ENCODE data around the gene AARSD1.
"Not testable (repeated sequence)": the region's sequence is repeated elsewhere in the genome, so short reads cannot be mapped to it uniquely, and the experiment has no call there.

The AARSD1 gene

GRCh38 chr17:42980766-42981397 lies 16.6 kb upstream of the AARSD1 start:
- peak in 1 of 2 donors; percentile 16 for DNase-seq

GRCh38 chr17:42980274-42980765 lies 16.1 kb upstream of the AARSD1 start, which contains the start of gene RUNDC1:
Gene RUNDC1, plus strand, starts transcription at chr17:42980565. Its CDS starts 12 bp downstream, at chr17:42980577.
- peak; percentile 70 to 86 for DNase-seq

GRCh38 chr17:42979511-42980273 lies 15.4 kb upstream of the AARSD1 start, which contains the start of gene PTGES3L:
Gene PTGES3L, minus strand, starts transcription at chr17:42980080. Its CDS starts 27 bp downstream, at chr17:42980053.
- DNase-seq = no peak

DNA sequence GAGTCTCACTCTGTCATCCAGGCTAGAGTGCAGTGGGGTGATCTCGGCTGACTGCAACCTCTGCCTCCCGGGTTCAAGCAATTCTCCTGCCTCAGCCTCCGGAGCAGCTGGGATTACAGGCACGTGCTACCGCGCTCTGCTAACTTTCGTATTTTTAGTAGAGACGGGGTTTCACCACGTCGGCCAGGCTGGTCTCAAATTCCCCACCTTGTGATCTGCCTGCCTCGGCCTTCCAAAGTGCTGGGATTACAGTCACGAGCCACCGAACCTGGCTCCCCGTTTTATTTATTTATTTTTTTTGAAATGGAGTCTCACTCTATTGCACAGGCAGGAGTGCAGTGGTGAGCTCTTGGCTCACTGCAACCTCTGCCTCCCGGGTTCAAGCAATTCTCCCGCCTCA lies 11.4 kb upstream of the AARSD1 start:
- DNase-seq = not testable (repeated sequence)

DNA sequence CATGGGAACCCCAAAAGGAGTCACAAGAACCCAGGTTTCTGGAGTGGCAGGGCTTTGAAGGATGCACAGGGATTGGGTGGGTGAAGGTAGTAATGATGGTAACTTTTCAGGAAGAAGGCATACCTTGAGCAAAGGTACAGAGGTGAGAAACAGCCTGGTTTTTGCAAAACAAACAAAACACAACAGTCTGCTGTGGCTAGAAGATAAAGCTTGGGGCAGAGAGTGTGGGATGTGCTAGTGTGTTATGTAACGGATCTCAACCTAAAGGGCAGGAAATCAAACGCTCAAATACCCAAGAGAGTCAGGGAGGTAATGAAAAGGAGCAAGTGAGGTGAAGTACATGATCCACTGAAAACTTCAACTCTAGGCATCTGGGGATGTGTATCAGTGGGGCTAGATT lies 11.0 kb upstream of the AARSD1 start:
- DNase-seq = no peak

DNA sequence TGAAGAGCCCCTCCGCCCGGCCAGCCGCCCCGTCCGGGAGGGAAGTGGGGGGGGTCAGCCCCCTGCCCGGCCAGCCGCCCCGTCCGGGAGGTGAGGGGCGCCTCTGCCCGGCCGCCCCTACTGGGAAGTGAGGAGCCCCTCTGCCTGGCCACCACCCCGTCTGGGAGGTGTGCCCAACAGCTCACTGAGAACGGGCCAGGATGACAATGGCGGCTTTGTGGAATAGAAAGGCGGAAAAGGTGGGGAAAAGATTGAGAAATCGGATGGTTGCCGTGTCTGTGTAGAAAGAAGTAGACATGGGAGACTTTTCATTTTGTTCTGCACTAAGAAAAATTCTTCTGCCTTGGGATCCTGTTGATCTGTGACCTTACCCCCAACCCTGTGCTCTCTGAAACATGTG lies 9.1 kb upstream of the AARSD1 start:
- DNase-seq = not testable (repeated sequence)

- DNase-seq = no peak
Measured at GRCh38 chr17:42971589-42971988, 7.3 kb upstream of the AARSD1 start.

DNA sequence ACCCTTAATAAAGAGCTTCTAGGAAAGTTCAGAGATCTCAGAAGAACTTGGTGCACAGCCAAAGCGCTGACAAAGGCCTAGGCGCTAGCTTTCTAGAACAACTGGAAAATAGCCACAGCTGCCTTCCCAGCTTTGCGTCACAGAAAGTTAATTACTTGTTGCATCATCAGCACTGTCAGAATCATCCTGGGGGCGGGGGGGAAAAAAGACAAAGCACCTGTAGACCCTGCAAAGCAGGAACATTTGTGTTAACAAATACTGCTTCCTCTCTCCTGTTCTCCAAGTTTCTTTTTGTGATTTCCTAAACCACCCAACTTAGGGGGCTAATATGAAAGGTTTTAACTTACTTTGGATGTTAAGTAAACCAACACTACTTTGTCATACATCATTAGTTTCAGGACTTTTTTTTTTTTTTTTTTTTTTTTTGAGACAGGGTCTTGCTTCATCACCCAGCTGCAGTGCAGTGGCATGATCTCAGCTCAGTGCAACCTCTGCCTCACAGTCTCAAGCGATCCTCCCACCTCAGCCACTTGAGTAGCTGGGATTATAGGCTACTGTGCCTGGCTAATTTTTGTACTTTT lies 4.8 kb upstream of the AARSD1 start:
- DNase-seq = no peak

DNA sequence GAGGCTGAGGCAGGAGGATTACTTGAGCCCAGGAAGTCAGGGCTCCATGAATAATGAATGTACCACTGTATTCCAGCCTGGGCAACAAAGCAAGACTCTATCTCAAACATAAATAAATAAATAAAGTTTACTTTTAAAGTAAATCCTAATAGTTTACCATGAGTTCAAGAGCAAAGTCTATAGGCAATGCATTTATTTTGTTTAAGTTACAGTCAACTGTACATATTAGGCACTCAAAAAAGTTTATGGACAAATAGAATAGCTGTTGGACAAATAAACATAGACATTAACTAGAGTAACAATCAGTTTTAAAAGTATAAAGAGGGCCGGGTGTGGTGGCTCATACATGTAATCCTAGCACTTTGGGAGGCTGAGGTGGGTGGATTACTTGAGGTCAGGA lies 3.7 kb upstream of the AARSD1 start:
- no peak for DNase-seq

DNA sequence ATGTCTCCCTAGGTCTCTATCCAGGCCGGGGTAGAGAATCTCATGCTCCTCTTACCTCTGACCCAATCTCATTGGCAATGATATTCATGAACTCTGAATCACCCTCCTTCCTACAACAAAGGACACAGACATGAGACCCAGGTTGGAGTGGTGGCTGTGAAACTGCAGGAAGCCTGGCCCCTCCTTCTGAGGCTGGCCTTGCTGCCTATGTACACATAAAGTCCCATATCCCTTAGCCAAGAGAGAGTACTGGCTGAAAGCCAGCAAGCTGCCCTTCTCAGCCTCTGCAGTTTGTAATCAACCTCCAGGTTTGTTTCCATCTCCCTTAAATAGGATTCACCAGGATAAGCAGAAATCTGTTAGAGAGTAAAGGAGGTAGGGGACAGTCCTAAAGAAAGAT lies 10.6 kb downstream of the AARSD1 start:
- DNase-seq = no peak

- DNase-seq = no peak
Measured at GRCh38 chr17:42950044-42950783, 14.0 kb downstream of the AARSD1 start.

GRCh38 chr17:42946812-42947211 lies 17.4 kb downstream of the AARSD1 start:
- DNase-seq = no peak

GRCh38 chr17:42944211-42944610 lies 20.0 kb downstream of the AARSD1 start:
- no peak for DNase-seq

- peak; percentile 11 to 47 for DNase-seq
Measured at GRCh38 chr17:42937712-42938596, 26.3 kb downstream of the AARSD1 start.

DNA sequence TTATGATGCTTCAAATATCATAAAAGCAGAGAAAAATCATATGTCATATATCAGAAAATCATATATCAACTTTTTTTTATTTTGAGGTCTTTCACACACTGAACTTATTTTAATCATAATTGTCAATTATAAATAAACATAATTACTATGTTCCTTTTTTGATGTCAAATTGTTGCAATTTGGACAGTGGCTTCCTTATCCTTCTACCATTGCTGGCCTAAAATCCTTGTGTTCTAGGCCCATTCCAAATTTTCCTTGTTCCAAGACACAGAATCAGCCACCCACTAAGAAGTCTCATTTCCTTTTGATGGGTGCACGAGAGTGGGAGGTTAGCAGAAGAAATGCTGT lies 34.8 kb downstream of the AARSD1 start:
- DNase-seq = no peak

- DNase-seq = peak in 1 of 2 donors; percentile 2
Measured at GRCh38 chr17:42928714-42929496, 35.3 kb downstream of the AARSD1 start.

- no peak for DNase-seq
Measured at GRCh38 chr17:42924891-42925290, 39.4 kb downstream of the AARSD1 start.

DNA sequence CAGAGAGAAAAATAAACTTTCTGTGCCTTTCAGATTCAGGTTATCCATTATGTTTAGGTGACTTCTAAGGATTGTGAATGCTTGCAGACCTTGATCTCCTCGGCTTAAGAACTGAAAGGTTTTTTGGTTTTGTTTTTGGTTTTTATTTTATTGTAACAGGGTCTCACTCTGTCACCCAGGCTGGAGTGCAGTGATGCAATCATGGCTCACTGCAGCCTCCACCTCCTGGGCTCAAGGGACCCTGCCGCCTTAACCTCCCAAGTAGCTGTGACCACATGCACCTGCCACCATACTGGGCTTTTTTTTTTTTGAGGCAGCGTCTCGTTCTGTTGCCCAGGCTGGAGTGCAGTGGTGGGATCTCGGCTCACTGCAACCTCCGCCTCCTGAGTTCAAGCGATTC lies 40.8 kb downstream of the AARSD1 start:
- not testable (repeated sequence) for DNase-seq

- DNase-seq = no peak
Measured at GRCh38 chr17:42922294-42922693, 42.0 kb downstream of the AARSD1 start.

- DNase-seq = no peak
Measured at GRCh38 chr17:42920922-42921321, 43.3 kb downstream of the AARSD1 start.
